Measurements from ENCODE around the gene ANKIB1. TPM values are rescaled to one million over a fixed set of nuclear protein-coding genes. Genes with fewer than 3 reads are reported as not detected.

Gene ANKIB1
- total RNA-seq, 3 donors from 2014 or later (not counting 1 experiment from before 2014, with no cell fraction given): 70.6 to 90.2 (median 86.6) TPM

GRCh38 chr7:92259062-92259461, 13.3 kb downstream of the ANKIB1 start:
- Histone ChIP-seq H3K27me3 (ENCODE audit: control insufficient read depth, insufficient read depth, low read length) (no peaks in the 10 kb centered on the region), H3K36me3 (ENCODE audit: control insufficient read depth, insufficient read depth, low read length) (no peaks in the 10 kb centered on the region), H3K4me3 (ENCODE audit: low read length) (no peak overlapping the region), H3K27ac (ENCODE audit: low read length) (no peak overlapping the region), H3K4me1 (ENCODE audit: control insufficient read depth, insufficient read depth, low read length) (no peaks in the 10 kb centered on the region), H3K9me3 (ENCODE audit: control insufficient read depth, insufficient read depth, low read length) (no peaks in the 10 kb centered on the region)
- no peak for TF ChIP-seq CTCF (IDR thresholded peaks at IDR 0.05)
- intact Hi-C loops (cut with micrococcal nuclease): no loop called here
- no peak overlapping the region for H3K4me3 Mint-ChIP-seq
- H3K27me3 Mint-ChIP-seq (ENCODE audit: low read depth in 2 of 2): no peaks in the 10 kb centered on the region
- H3K9me3 Mint-ChIP-seq: peaks cover 0 to 3% of the 10 kb centered on the region in 2 donors
- H3K36me3 Mint-ChIP-seq: no peaks in the 10 kb centered on the region
- peaks cover 31 to 40% of the 10 kb centered on the region in 2 donors for H3K4me1 Mint-ChIP-seq
- DNase-seq (no peak), ATAC-seq (no peak)
- WGBS (ENCODE audit: insufficient coverage): 98% methylated on average over 4 of the region's 4 CpGs
- H3K27ac Mint-ChIP-seq: no peak overlapping the region

- H3K27ac Mint-ChIP-seq: peak overlapping the region in 1 of 2 donors; percentile 14
- Histone ChIP-seq H3K9me3 (ENCODE audit: control insufficient read depth, insufficient read depth, low read length) (no peaks in the 10 kb centered on the region), H3K4me1 (ENCODE audit: control insufficient read depth, insufficient read depth, low read length) (no peaks in the 10 kb centered on the region), H3K4me3 (ENCODE audit: low read length) (no peak overlapping the region), H3K27ac (ENCODE audit: low read length) (no peak overlapping the region), H3K36me3 (ENCODE audit: control insufficient read depth, insufficient read depth, low read length) (no peaks in the 10 kb centered on the region), H3K27me3 (ENCODE audit: control insufficient read depth, insufficient read depth, low read length) (no peaks in the 10 kb centered on the region)
- DNase-seq (no peak), ATAC-seq (no peak)
- H3K9me3 Mint-ChIP-seq: peaks cover 0 to 3% of the 10 kb centered on the region in 2 donors
- 57% methylated on average over 2 of the region's 2 CpGs for WGBS (ENCODE audit: insufficient coverage)
- no peak for TF ChIP-seq CTCF (IDR thresholded peaks at IDR 0.05)
- no peak overlapping the region for H3K4me3 Mint-ChIP-seq
- no peaks in the 10 kb centered on the region for H3K27me3 Mint-ChIP-seq (ENCODE audit: low read depth in 2 of 2)
- peaks cover 30 to 40% of the 10 kb centered on the region in 2 donors for H3K4me1 Mint-ChIP-seq
- H3K36me3 Mint-ChIP-seq: no peaks in the 10 kb centered on the region
- intact Hi-C loops (cut with micrococcal nuclease): no loop called here
Measured at GRCh38 chr7:92259610-92260247, 14.0 kb downstream of the ANKIB1 start.

GRCh38 chr7:92260248-92260781, 14.5 kb downstream of the ANKIB1 start:
- Mint-ChIP-seq H3K4me3 (no peak overlapping the region), H3K4me1 (peaks cover 24 to 34% of the 10 kb centered on the region in 2 donors), H3K27ac (peak overlapping the region in 1 of 2 donors; percentile 14), H3K36me3 (no peaks in the 10 kb centered on the region), H3K9me3 (no peaks in the 10 kb centered on the region), H3K27me3 (ENCODE audit: low read depth in 2 of 2) (no peaks in the 10 kb centered on the region)
- 88% methylated on average over 7 of the region's 7 CpGs for WGBS (ENCODE audit: insufficient coverage)
- Histone ChIP-seq H3K27ac (ENCODE audit: low read length) (no peak overlapping the region), H3K4me1 (ENCODE audit: control insufficient read depth, insufficient read depth, low read length) (no peaks in the 10 kb centered on the region), H3K9me3 (ENCODE audit: control insufficient read depth, insufficient read depth, low read length) (no peaks in the 10 kb centered on the region), H3K27me3 (ENCODE audit: control insufficient read depth, insufficient read depth, low read length) (no peaks in the 10 kb centered on the region), H3K4me3 (ENCODE audit: low read length) (no peak overlapping the region), H3K36me3 (ENCODE audit: control insufficient read depth, insufficient read depth, low read length) (no peaks in the 10 kb centered on the region)
- no peak for TF ChIP-seq CTCF (IDR thresholded peaks at IDR 0.05)
- DNase-seq (no peak), ATAC-seq (no peak)
- intact Hi-C loops (cut with micrococcal nuclease): no loop called here
